HG02759 (cell line): ENCODE data around the gene IL21R.

Experiments used
- ATAC-seq: cut with Tn5 transposase; IDR thresholded peaks from one replicate; pipeline ENCODE4 v1.9.1; 2021; ENCODE audit warnings: mild to moderate bottlenecking, moderate library complexity; ENCODE audit not compliant: unreplicated experiment

Gene IL21R

GRCh38 chr16:27462200-27462845 is 60.3 kb downstream of the IL21R start:
- ATAC-seq: no peak

GRCh38 chr16:27462846-27463682 is 61.1 kb downstream of the IL21R start:
- no peak for ATAC-seq

GRCh38 chr16:27463741-27464591 is 62.0 kb downstream of the IL21R start:
- ATAC-seq: no peak

- no peak for ATAC-seq
Measured at GRCh38 chr16:27464626-27465482, 62.9 kb downstream of the IL21R start.

GRCh38 chr16:27465483-27465879 is 63.5 kb downstream of the IL21R start:
- ATAC-seq: no peak

- no peak for ATAC-seq
Measured at GRCh38 chr16:27468941-27469531, 67.1 kb downstream of the IL21R start.

- no peak for ATAC-seq
Measured at GRCh38 chr16:27470567-27471431, 68.8 kb downstream of the IL21R start.

GRCh38 chr16:27471661-27472060 is 69.7 kb downstream of the IL21R start:
- ATAC-seq: no peak

GRCh38 chr16:27472091-27473020 is 70.4 kb downstream of the IL21R start:
- ATAC-seq: no peak

- ATAC-seq: no peak
Measured at GRCh38 chr16:27473101-27473900, 71.3 kb downstream of the IL21R start.

GRCh38 chr16:27474041-27474440 is 72.1 kb downstream of the IL21R start:
- ATAC-seq: no peak

GRCh38 chr16:27474921-27475320 is 72.9 kb downstream of the IL21R start:
- no peak for ATAC-seq

- no peak for ATAC-seq
Measured at GRCh38 chr16:27475561-27475960, 73.6 kb downstream of the IL21R start.

GRCh38 chr16:27476240-27476639 is 74.3 kb downstream of the IL21R start:
- ATAC-seq: no peak

- ATAC-seq: no peak
Measured at GRCh38 chr16:27480761-27481160, 78.8 kb downstream of the IL21R start.

- ATAC-seq: no peak
Measured at GRCh38 chr16:27481282-27481934, 79.4 kb downstream of the IL21R start.
